HG03571 (cell line): Measurements from ENCODE around the gene PPP1R12B.
A peak's percentile ranks its signal among the peaks of the same experiment; 100 is the strongest.
"Not testable (repeated sequence)": the region's sequence is repeated elsewhere in the genome, so short reads cannot be mapped to it uniquely, and the experiment has no call there.

Experiments used
- ATAC-seq: cut with Tn5 transposase; IDR thresholded peaks from one replicate; pipeline ENCODE4 v1.9.1; 2021; ENCODE audit not compliant: unreplicated experiment

Gene PPP1R12B

DNA sequence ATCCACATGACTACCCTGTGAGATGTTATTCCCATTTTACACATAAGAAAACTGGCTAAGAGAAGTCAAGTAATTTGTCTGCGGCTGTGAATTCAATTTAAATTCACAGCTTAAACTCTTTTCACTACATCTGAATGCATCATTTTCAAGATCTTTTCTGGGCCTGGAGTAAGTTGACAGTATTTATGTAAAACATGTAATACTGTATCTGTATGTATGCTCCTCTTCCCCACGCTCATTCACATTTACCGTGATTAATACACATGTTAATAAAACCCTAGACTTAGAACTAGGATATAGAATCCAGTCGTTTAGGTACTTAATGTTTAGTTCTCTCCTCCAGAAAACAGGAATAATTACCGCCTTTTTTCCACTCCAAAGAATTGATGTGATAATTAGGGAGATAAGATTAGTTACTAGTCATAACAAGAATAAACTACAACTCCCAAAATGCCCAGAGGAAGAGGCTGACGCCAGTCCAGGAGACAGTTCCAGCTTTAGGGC is 442 bp upstream of the PPP1R12B start:
- ATAC-seq: no peak

DNA sequence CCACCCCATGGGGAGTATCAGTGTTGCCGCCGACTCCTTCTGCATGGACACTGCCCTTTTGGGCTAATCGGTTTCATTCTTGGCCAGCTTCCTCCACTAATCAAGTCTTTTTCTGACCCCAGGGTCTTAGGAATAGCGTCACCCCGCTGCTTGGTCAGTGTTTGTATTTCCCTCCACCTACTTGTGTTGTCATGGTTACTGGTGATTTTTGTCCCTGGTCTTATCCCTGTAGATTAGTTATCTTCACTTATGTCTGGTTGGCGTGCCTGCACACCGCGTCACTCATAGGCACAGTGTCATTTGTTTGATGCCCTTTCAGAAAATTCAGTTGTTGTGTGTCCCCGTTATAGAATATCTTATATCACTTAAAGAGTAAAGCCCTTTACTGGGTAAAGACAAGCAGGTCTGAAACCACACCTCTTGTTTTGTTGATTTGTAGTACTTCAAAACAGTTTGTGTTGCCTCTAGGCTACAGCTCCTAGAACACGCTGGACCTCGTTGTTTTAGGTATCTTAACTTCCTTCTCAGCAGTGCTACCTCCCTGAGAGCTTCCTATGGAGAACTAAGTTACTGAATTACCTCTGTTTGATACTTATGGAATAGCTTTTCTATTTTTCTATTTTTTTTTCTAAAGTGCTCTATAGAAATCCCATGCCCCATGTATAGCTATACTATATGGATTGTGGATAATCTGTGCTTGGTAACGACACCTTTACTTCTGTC is 868 bp downstream of the PPP1R12B start:
- peak; percentile 2 for ATAC-seq

DNA sequence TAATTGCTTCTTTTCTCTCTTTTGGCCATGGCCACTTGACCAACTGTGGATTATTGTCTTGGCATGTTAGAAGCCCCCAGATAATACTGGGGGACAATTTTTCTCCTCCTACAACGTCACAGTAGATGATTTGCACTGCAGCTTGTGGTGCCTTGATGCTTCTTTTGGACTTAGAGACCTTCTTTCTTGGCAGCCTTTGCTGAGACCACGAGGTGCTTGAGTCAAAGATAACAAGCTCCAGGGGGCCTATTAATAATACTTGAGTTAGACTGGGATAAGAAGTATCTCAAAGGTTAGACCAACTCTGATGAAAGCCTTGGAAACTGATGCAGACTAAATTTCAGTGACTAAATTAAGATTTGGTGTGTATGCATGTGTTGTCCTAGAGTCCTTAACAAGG is 3.2 kb downstream of the PPP1R12B start:
- no peak for ATAC-seq

DNA sequence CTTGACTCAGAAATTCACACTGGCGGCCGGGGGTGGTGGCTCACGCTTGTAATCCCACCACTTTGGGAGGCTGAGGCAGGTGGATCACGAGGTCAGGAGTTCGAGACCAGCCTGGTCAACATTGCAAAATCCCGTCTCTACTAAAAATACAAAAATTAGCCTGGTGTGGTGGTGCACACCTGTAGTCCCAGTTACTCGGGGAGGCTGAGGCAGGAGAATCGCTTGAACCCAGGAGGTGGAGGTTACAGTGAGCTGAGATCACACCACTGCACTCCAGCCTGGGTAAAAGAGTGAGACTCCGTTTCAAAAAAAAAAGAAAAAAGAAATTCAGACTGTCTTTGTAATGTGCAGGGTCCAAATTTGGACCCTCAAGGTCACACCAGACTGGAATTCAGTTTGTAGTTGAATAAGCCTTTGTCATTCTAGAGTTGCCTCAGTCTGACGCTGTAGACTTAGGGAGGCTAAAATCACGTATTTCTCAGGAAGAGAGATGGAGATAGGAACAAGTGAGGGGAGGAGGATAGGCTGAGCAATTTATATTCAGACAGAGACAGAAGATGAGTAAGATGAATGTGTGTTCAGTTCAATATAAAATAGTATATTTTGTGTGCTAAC is 4.2 kb downstream of the PPP1R12B start:
- ATAC-seq: not testable (repeated sequence)

DNA sequence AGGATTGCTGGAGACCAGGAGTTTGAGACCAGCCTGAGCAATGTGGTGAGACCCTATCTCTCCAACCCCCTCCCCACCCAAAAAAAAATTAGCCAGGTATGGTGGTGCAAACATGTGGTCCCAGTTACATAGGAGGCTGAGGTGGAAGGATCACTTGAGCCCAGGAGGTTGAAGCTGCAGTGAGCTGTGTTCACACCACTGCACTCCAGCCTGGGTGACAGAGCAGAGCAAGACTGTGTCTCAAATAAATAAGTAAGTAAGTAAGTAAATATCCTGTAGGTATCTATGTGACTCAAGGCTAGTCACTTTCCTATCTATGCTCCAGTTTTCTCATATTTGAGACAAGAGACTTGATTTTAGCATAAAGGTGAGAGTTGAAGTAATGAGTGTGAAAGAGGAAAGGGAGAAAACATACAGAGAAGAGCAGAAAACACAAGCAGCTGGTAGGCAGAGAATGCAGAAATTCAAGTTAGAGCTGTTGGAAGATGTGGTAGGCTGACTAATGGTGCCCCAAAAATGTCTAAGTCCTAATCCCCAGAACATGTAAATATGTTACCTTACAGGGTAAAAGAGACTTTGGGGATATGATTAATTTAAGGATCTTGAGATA is 7.5 kb downstream of the PPP1R12B start:
- no peak for ATAC-seq

DNA sequence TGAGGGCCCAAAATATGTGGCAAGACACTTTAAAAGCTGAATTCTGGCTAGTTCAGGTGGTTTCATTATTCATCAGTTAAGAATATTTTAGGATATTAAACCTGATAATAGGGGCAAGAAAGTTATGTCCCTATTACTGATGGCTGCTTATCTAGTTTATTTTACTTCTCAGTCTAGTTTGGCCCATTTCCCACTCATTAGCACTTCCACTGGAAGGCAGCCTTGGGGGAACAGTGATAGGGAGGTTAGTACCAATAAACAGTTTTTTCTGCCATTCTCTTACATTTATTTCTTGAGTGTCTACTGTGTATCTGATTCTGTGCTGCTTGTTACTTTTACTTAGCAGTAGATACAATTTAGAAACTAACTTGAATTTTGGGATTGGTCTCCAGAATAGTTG is 9.0 kb downstream of the PPP1R12B start:
- ATAC-seq: no peak

DNA sequence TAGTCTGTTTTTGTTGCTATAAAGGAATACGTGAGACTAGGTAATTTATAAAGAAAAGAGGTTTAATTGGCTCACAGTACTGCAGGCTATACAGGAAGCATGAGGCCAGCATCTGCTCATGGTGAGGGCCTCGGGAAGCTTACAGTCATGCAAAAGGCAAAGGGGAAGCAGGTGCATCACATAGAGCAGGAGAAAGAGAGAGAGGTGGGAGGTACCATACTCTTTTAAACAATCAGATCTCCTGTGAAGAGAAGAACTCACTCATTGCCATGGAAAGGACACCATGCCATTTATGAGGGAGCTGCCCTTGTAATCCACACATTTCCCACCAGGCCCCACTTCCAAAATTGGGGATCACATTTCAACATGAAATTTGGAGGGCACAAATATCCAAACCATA is 12.7 kb downstream of the PPP1R12B start:
- ATAC-seq: no peak

DNA sequence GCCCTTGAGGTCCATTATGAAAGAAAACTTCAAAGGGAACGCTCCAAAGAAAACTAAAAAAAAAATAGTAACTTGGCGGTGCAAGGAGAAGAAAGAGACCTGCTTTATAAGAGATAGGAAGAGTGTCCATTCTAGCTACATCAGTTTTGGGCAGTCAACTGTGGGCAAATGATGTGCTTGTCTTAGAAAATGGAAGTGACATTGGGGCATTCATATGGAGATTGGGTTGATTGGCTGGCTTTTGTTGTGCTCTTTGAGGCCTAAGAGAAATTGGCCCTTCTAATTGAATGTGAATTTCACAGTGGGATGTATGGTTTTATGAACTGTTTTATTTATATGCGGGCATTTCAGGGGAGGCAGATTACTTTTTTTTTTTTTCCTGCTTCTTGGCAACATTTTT is 13.2 kb downstream of the PPP1R12B start:
- ATAC-seq: no peak

DNA sequence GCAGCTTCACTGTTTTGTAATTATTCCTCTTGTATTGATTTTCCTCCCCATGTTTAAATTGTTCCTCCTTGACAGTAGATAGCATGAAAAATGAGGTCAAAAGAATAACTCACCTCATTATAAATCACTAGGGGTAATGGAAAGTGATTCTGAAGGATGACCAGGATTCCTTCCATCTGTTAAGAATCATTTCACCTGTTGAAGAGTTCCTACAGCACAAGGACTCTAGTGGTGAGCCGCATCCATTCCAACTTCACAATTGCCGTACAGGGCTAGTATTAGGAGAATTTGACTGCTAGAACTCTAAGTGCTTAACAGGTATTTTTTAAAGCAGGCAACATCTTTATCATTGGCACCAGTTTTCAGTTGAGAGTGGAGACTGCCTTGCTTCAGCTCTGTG is 13.7 kb downstream of the PPP1R12B start:
- ATAC-seq: no peak

DNA sequence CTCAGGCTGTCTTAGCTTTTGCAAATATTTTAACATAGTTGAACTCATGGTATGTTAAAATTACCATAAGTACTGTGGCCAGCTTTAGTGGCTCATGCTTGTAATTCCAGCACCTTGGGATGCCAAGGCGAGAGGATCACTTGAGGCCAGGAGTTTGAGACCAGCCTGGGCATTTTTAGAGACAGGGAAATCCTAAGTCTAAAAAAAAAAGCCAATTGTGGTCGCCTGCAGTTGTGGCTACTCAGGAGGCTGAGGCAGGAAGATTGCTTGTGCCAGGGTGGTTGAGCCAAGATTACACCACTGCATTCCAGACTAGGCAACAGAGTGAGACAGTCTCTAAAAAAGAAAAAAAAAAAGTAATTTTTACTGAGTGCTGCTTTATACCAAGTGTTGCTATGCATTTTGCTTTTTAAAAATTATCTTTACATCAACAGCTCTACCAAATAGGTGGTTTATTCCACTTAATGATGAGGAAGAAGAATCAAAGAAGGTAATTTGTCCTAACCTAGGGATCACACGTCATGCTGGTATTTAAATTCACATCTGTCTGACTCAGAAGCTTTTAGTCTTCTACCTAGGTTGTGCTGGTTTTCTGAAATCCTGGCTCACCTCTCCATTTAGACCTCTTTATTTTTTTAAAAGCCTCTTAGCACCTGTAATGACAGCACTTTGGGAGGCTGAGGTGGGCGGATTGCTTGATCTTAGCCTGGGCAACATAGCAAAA is 16.8 kb downstream of the PPP1R12B start:
- ATAC-seq: no peak

DNA sequence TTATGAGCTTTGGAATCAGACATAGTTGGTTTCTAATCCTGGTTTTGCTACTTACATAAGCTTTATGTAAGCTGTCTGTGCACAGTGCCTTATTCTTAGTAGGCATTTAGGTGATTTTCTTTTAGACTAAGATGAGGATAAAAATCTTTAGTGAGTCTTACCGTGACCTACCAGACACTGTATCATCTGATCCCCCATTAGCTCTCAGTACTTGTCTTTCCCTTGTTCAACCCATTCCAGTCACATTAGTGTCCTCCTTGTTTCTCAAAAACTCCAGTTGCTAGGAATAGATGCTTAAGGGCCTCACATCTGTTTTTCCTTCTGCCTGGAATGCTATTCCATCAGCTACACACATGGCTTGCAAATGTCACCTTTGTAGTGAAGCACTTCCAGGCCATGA is 18.8 kb downstream of the PPP1R12B start:
- ATAC-seq: no peak

DNA sequence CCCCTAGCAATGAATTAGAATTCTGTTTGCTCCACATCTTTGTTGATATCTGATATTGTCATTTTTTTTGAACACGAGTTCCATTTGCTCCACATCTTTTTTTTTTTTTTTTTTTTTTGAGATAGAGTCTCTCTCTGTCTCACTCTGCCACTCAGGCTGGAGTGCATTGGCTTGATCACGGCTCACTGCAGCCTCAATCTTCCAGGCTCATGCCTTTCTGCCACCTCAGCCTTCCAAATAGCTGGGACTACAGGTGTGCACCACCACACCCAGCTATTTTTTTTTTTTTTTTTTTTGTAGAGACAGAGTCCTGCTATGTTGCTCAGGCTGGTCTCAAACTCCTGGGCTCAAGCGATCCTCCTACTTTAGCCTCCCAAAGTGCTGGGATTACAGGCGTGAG is 22.4 kb downstream of the PPP1R12B start:
- ATAC-seq: not testable (repeated sequence)

DNA sequence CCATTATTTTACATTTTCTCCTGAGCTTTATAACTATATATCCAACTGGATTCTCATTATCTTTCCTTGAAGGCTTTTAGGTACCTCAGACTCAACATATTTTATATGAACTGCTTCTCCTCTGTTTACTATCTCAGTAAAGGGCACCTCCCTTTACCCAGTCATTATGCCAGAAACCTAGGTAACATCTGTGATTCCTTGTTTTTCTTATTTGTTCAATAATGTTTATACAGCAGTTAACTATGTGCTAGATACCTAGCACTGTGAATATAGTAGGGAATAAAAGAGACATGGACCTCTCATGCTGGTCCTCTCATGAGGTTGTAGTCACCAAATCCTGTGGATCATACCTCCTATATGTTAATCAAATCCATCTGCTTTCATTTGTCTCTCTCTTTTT is 25.6 kb downstream of the PPP1R12B start:
- ATAC-seq: no peak

DNA sequence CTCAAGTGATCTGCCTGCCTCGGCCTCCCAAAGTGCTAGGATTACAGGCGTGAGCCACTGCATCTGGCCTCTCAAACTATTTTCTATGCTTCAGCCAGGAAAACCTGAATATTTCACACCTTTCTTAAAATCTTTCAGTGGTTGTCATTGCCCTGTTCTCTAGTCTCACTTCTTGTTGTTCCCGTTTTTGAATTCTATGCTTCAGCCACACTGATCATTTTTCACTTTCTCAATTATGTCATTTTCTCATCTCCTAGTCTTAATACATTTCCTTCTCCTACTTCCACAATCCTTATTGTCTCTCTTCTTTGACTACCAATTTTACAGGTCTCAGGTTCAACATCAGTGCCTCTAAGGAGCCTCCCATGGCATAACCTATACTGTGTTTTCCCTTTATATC is 26.7 kb downstream of the PPP1R12B start:
- not testable (repeated sequence) for ATAC-seq

DNA sequence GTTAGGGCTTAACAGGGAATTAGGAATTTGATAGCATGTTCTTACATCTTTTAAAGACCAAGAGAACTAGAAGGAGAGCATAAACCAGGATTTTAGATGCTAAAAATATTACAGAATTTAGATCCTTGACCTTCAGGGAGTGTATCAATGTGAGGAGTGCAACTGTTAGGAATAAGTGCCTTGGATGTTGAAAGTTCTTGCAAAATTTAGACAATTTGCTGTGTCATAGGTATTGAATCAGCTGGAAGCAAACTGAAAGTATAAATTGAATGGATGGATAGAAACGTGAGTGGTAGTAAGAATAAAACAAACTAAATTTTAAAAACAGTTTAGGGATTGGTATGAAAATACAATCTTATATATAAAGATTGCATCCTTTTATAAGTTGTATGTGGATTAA is 27.7 kb downstream of the PPP1R12B start:
- no peak for ATAC-seq

DNA sequence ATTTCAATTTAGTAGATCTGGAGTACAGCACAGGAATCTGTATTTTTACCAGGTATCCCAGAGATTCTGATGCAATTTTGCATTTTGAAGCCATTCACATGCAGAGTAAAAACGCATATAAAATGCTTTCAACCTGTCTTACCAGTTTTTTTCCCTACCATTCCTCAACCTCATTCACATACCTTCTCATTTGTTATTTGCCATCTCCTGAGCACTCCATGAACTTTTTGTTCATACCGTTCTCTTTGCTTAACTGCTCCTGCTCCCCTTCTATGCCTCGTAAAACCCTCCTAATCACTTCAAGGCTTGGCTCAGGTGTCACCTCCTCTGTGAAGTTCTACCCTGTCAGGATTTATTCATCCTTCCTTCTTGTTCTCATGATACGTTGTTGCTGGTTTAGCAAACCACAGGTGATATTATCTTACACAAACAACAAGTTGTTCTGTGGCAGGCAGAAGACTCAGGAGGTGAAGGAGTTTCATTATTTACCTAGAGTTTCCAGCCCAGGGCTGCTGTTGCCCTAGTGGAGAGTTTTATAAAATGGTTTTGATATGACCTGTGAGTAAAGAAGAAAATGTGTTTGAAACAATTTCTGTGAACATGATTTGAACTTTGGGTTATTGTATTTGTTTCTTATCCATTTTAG is 31.5 kb downstream of the PPP1R12B start:
- not testable (repeated sequence) for ATAC-seq

DNA sequence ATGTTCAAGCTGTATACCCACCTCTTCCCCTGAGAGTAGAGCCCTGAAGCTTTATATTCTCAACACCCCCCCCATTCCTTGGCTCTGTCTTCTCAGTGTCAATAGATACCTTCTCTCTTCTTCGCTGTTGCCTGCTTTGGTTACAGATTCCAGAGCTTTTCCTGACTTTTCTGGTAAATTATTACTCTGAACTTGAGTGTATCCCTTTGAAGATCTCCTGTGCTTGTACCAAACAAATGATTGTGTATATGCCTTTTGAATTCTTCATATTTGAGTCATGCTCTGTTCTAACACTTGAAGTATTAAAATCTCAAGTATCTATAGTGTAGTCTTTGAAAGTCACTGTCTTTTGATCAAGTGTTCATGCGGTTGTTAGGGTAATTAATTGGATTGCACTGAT is 32.0 kb downstream of the PPP1R12B start:
- ATAC-seq: not testable (repeated sequence)

DNA sequence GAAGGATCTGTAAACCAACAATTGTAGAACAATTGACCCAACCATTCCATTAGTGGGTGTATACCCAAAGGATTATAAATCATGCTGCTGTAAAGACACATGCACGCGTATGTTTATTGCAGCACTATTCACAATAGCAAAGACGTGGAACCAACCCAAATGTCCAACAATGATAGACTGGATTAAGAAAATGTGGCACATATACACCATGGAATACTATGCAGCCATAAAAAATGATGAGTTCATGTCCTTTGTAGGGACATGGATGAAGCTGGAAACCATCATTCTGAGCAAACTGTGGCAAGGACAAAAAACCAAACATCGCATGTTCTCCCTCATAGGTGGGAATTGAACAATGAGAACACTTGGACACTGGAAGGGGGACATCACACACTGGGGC is 33.4 kb downstream of the PPP1R12B start:
- not testable (repeated sequence) for ATAC-seq

DNA sequence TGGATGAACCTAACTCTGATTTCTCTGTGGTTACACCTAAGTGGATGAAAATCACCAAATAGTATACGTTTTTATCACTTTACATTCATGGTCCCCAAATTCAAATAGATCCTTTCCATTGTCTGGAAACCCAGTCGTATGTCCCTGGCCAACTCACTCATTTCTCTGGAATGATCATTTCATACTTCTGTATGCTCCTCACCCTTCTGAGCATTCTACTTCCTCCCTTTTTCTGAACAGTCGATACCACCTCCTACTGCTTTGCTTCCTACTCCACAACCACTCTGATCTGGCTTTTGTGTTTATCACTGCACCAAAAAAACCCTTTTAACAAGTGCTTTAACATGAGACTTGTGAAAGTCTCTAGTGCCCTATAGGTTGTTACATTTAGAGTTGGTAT is 47.3 kb downstream of the PPP1R12B start:
- not testable (repeated sequence) for ATAC-seq

DNA sequence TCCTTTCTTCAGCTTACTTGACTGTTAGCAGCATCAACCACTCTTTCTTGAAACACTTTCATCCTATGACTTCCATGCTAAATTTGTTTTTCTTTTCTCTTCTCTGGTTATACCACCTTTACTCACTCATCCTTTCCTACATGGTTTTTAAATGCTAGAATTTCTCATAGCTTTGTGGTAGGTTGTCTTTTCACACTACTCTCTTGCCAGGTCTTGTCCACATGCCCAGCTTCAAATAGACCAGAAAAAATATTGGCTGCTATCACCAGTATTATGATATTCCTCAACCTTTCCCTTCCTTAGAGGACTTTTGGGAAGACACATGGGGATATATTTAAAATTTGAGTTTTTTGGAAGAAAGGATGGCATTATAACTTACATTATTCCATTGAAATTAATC is 48.8 kb downstream of the PPP1R12B start:
- ATAC-seq: no peak

DNA sequence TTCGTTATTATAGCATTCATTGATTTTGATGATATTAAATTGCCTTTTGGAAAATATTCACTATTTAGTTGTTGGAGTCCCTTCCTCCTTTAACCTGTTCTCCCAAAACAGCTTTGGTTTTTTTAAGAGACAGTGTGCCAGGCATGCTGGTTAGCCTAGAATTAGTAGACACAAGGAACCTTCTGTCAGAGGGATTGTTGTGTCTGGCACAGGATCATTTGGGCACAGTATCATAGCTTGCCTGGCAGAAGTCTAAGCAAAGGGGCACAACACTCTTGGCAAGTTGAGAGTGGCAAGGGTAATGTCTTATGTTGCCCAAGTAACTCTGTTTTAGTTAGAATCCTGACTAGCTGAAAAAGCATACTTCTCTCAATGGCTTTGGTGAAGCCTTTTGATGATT is 49.9 kb downstream of the PPP1R12B start:
- ATAC-seq: not testable (repeated sequence)
